Subcutaneous abdominal adipose tissue (tissue), 5 donors: ENCODE data around the gene ERVH48-1.
A peak's percentile ranks its signal among the peaks of the same experiment; 100 is the strongest.
"Not testable (repeated sequence)": the region's sequence is repeated elsewhere in the genome, so short reads cannot be mapped to it uniquely, and the experiment has no call there.

ENCODE experiments used
- H3K27ac ChIP-seq: one replicate; pipeline ENCODE4 v1.7.0; 2013; ENCODE audit warnings: low read depth, mild to moderate bottlenecking, inconsistent platforms, low read length, moderate library complexity
- H3K27me3 ChIP-seq, 5 donors: one replicate each; pipeline ENCODE4 v1.7.0; 2013; ENCODE audit warnings: low read length in 5 of 5, inconsistent platforms in 1 of 5; ENCODE audit not compliant: control insufficient read depth in 5 of 5, insufficient read depth in 4 of 5
- H3K36me3 ChIP-seq, 5 donors: one replicate each; pipeline ENCODE4 v1.7.0; 2013; ENCODE audit warnings: low read length in 5 of 5; ENCODE audit not compliant: control insufficient read depth in 5 of 5, insufficient read depth in 5 of 5
- H3K4me1 ChIP-seq, 5 donors: one replicate each; pipeline ENCODE4 v1.7.0; 2013; ENCODE audit warnings: low read length in 5 of 5, mild to moderate bottlenecking in 3 of 5, moderate library complexity in 1 of 5; ENCODE audit not compliant: control insufficient read depth in 5 of 5, insufficient read depth in 5 of 5
- H3K4me3 ChIP-seq, 5 donors: one replicate each; pipeline ENCODE4 v1.7.0; 2013; ENCODE audit warnings: low read length in 5 of 5, low read depth in 1 of 5
- H3K9ac ChIP-seq, 5 donors: one replicate each; pipeline ENCODE4 v1.7.0; 2013; ENCODE audit warnings: low read length in 5 of 5, mild to moderate bottlenecking in 4 of 5, moderate library complexity in 3 of 5
- H3K9me3 ChIP-seq, 5 donors: one replicate each; pipeline ENCODE4 v1.7.0; 2013; ENCODE audit warnings: low read length in 5 of 5; ENCODE audit not compliant: control insufficient read depth in 5 of 5
- donor health status: healthy.
- donor health status: healthy.
- donor health status: healthy.
- donor health status: healthy.
- donor health status: healthy.

ERVH48-1 gene

DNA sequence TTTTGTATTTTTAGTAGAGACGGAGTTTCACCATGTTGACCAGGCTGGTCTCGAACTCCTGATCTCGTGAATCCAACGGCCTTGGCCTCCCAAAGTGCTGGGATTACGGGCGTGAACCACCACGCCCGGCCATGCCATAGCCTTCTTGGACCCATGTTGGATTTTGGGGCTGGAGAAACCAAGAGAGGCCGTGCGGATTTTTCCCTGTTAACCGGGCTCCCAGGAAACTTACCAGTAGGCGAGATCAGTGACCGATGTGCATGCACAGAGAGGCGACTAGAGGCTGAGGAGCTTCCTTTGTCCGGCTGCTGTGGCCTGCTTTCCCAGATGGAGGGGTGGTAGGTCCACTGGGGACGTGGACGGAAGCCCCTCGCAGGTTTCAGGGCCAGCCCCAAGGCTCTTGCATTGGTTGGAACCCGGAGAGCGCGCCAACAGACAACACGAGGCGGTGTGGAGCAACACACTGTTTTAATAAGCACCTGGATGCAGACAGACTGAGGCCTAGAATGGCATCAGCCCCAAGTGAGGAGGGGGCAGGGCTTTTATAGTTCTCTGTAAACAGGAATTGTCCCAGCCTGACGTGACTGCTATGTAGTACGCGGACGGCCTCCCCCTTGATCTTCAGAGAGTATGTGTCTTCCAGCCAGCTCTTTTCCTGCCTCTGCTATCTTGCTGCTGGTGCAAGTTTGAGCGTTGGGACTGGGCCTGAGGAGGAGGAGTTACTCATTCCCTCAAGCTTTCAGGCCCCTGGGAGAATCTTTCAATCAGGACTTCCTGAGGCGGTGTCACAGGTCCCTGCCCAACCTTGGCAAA lies at the start of gene ERVH48-1:
Gene ERVH48-1, minus strand, starts transcription at position 517 of the 813 bp plus-strand sequence. CDS start 6,624 bp downstream, outside the sequence.
- Histone ChIP-seq H3K4me1 (peaks cover 0 to 9% (median 5%) of the 10 kb centered on the region in 5 donors), H3K4me3 (no peak within 1 kb of the TSS), H3K9me3 (no peaks in the 10 kb centered on the region), H3K36me3 (no peaks in the 10 kb centered on the region), H3K27ac (no peak within 1 kb of the TSS), H3K27me3 (no peaks in the 10 kb centered on the region), H3K9ac (no peak within 1 kb of the TSS)

DNA sequence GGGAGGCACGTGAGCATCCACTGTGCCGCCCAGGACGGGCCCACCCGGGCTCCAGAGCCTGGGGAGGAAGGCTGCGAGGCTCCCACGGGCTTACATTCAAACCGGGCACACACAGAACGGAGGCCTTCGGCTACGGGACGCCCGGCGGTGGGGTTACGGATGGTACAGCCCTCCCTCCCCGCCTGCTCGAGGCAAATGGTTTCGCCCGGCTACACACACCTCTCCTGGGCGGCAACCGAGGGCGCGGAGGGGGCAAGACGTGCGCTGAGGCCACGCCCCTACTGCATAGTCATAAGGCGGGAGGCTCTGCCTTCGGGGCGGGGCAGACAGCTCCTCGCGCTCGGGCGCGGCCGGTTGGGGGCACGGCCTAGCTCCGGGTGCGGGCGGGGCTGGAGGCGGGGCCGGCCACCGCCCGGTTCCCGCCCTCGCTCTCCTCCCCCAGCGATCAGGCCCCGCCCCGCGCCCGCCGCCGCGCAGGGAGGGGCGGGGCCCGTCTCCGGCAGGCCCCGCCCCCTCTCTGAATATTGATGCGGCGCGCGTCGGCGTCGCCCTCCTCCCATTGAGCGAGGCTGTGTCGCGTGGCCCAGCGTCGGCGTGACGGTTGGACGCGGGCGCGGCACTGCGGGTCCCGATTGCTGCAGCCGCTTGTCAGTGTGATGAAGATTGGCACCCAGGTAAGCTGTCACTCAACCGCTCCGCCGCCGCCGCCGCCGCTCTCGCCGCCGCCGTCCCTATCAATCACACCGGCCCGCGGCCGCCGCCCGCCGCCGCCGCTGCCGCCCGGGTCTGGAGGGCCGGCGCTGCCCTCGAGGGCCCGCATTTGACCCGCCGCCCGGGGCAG lies 48.8 kb upstream of the ERVH48-1 start, which contains the start of gene PKNOX1:
Gene PKNOX1, plus strand, starts transcription at position 572 of the 841 bp plus-strand sequence. CDS start 29,820 bp downstream, outside the sequence.
- Histone ChIP-seq H3K27me3 (no peaks in the 10 kb centered on the region), H3K9ac (peak within 1 kb of the TSS; percentile 50 to 96 (median 95)), H3K27ac (peak within 1 kb of the TSS; percentile 93), H3K4me3 (peak within 1 kb of the TSS; percentile 77 to 87 (median 86)), H3K4me1 (peaks cover 3 to 34% (median 19%) of the 10 kb centered on the region in 5 donors), H3K36me3 (no peaks in the 10 kb centered on the region), H3K9me3 (no peaks in the 10 kb centered on the region)

- Histone ChIP-seq H3K27ac (peak overlapping the region; percentile 67), H3K27me3 (no peaks in the 10 kb centered on the region), H3K4me1 (peaks cover 3 to 34% (median 19%) of the 10 kb centered on the region in 5 donors), H3K36me3 (no peaks in the 10 kb centered on the region), H3K9me3 (no peaks in the 10 kb centered on the region), H3K9ac (peak overlapping the region in 4 of 5 donors; percentile 17 to 89 (median 53)), H3K4me3 (peak overlapping the region; percentile 64 to 76 (median 70))
Observed at GRCh38 chr21:42973309-42973990, 48.0 kb upstream of the ERVH48-1 start.

GRCh38 chr21:42971897-42972275 lies 46.5 kb upstream of the ERVH48-1 start:
- Histone ChIP-seq H3K4me1 (peaks cover 3 to 33% (median 19%) of the 10 kb centered on the region in 5 donors), H3K27ac (no peak overlapping the region), H3K9me3 (no peaks in the 10 kb centered on the region), H3K9ac (no peak overlapping the region), H3K4me3 (no peak overlapping the region), H3K27me3 (no peaks in the 10 kb centered on the region), H3K36me3 (no peaks in the 10 kb centered on the region)

DNA sequence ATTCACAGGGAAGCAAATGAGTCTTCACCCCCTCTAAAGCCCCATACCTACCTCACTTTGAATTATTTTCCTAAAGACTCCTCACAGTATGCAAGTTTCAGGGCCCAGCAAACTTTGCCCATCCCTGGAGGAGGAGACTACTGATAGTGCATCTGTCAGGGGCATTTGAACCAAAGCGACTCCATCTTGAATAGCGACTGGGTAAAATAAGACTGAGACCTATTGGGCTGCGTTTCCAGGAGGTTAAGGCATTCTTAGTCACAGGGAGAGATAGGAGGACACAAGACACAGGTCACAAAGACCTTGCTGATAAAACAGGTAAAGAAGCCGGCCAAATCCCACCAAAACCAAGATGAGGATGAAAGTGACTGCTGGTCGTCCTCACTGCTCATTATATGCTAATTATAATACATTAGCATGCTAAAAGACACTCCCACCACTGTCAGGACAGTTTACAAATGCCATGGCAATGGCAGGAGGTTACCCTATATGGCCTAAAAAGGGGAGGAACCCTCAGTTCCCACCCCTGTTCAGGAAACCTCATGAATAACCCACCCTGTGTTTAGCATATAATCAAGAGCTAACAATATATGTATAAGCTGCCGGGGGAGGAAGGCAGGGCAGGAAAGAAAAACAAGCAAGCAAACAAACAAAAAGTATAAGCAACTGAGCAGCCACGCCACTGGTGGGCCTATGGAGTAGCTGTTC lies 45.7 kb upstream of the ERVH48-1 start:
- no peaks in the 10 kb centered on the region for H3K36me3 ChIP-seq
- no peak overlapping the region for H3K4me3 ChIP-seq
- H3K27me3 ChIP-seq = no peaks in the 10 kb centered on the region
- no peaks in the 10 kb centered on the region for H3K9me3 ChIP-seq
- H3K9ac ChIP-seq = no peak overlapping the region
- peaks cover 0 to 26% (median 15%) of the 10 kb centered on the region in 5 donors for H3K4me1 ChIP-seq
- H3K27ac ChIP-seq = no peak overlapping the region

DNA sequence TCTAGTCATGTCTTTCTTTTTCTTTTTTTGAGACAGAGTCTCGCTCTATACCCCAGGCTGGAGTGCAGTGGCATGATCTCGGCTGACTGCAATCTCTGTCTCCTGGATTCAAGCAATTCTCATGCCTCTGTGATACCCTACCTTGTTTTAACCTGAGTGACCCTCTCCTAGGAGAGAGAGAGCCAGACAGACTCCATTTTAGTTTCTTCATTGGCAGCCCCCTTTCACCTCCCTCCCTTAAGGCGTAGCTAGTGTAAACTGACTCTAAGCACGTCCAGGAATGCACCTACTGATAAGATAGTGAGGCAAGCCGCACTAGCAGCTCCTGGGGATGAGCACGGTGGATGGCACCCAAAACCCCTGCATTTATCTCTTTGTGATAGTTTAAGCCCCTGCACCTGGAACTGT lies 43.8 kb upstream of the ERVH48-1 start:
- H3K9ac ChIP-seq = no peak overlapping the region
- H3K9me3 ChIP-seq = no peaks in the 10 kb centered on the region
- H3K27ac ChIP-seq = no peak overlapping the region
- no peaks in the 10 kb centered on the region for H3K36me3 ChIP-seq
- no peak overlapping the region for H3K4me3 ChIP-seq
- H3K4me1 ChIP-seq = peaks cover 0 to 16% (median 8%) of the 10 kb centered on the region in 5 donors
- no peaks in the 10 kb centered on the region for H3K27me3 ChIP-seq

GRCh38 chr21:42967616-42968015 lies 42.2 kb upstream of the ERVH48-1 start:
- not testable (repeated sequence) for H3K27me3 ChIP-seq, H3K4me1 ChIP-seq, H3K9ac ChIP-seq, H3K9me3 ChIP-seq, H3K4me3 ChIP-seq, H3K36me3 ChIP-seq, H3K27ac ChIP-seq

DNA sequence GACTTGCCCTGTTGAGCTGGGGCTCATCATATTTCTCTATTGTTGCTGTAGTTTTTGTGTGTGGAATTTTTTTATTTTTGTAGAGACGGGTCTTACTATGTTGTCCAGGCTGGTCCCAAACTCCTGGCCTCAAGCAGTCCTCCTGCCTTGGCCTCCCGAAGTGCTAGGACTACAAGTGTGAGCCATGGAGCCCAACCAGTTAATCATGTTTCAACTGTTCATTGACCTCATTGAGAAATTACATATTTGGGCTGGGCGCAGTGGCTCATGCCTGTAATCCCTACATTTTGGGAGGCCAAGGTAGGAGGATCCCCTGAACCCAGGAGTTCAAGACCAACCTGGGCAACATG lies 39.8 kb upstream of the ERVH48-1 start:
- no peak overlapping the region for H3K27ac ChIP-seq
- H3K9ac ChIP-seq = no peak overlapping the region
- H3K27me3 ChIP-seq = no peaks in the 10 kb centered on the region
- H3K4me1 ChIP-seq = no peaks in the 10 kb centered on the region
- H3K4me3 ChIP-seq = no peak overlapping the region
- no peaks in the 10 kb centered on the region for H3K9me3 ChIP-seq
- no peaks in the 10 kb centered on the region for H3K36me3 ChIP-seq

DNA sequence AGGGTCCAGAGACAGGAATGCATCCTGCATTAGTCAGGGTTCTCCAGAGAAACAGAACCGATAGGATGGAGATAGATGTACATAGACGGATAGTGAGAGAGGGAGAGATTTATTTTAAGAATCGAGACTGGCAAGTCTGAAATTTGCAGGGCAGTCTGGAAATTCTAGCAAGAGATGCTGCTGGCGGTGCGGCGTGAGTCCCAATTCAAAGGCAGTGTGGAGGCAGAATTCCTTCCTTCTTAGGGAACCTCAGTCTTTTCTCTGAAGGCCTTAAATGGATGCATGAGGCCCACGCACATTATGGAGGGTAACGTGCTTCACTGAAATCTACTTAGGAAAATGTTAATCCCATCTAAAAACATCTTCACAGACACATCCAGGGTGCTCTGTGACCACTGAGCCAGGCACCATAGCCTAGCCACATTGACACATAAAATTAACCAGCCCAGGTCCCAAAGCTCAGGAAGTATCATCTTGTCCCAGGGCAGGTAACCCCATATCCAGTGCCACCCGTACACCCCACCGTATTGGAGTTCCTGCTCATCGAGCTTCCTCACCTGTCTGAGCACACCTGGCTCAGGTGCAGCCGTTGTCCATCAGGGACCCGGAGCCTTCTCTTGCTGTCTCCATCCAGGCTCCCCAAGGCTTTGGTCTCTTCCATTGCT lies 39.2 kb upstream of the ERVH48-1 start:
- Histone ChIP-seq H3K4me1 (no peaks in the 10 kb centered on the region), H3K4me3 (no peak overlapping the region), H3K36me3 (no peaks in the 10 kb centered on the region), H3K27ac (no peak overlapping the region), H3K9ac (no peak overlapping the region), H3K9me3 (no peaks in the 10 kb centered on the region), H3K27me3 (no peaks in the 10 kb centered on the region)
